ENCODE measurements around the gene LDLRAP1.

- TF ChIP-seq, protein P1, sequence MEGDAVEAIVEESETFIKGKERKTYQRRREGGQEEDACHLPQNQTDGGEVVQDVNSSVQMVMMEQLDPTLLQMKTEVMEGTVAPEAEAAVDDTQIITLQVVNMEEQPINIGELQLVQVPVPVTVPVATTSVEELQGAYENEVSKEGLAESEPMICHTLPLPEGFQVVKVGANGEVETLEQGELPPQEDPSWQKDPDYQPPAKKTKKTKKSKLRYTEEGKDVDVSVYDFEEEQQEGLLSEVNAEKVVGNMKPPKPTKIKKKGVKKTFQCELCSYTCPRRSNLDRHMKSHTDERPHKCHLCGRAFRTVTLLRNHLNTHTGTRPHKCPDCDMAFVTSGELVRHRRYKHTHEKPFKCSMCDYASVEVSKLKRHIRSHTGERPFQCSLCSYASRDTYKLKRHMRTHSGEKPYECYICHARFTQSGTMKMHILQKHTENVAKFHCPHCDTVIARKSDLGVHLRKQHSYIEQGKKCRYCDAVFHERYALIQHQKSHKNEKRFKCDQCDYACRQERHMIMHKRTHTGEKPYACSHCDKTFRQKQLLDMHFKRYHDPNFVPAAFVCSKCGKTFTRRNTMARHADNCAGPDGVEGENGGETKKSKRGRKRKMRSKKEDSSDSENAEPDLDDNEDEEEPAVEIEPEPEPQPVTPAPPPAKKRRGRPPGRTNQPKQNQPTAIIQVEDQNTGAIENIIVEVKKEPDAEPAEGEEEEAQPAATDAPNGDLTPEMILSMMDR (IDR thresholded peaks at IDR 0.05) = no peak
- no peak for TF ChIP-seq EZH2 (IDR thresholded peaks at IDR 0.05; ENCODE audit: borderline replicate concordance, insufficient read depth, low read depth, low read length, poor library complexity, severe bottlenecking)
Observed at GRCh38 chr1:25494952-25495351, 48.5 kb upstream of the LDLRAP1 start.

All from B cell (primary cell).